ENCODE measurements around the gene UNG.
"Not testable (repeated sequence)": the region's sequence is repeated elsewhere in the genome, so short reads cannot be mapped to it uniquely, and the experiment has no call there.

UNG gene

GRCh38 chr12:109097435-109098182 lies at the start of gene UNG:
Gene UNG (plus strand): TSS chr12:109097597. CDS start chr12:109097680, 83 bp downstream.
- peak; percentile 99 for DNase-seq (ENCODE audit: low spot score)

GRCh38 chr12:109048706-109049105 lies 48.7 kb upstream of the UNG start:
- not testable (repeated sequence) for DNase-seq (ENCODE audit: low spot score)

GRCh38 chr12:109049794-109050193 lies 47.6 kb upstream of the UNG start:
- DNase-seq (ENCODE audit: low spot score), result not testable (repeated sequence)

GRCh38 chr12:109052097-109052413 lies 45.3 kb upstream of the UNG start:
- DNase-seq (ENCODE audit: low spot score), result no peak

- DNase-seq (ENCODE audit: low spot score), result peak; percentile 94
Measured at GRCh38 chr12:109052414-109053323, 44.7 kb upstream of the UNG start, which contains the start of gene USP30. Gene USP30 (plus strand): TSS chr12:109052576. CDS start chr12:109052679, 103 bp downstream.

- DNase-seq (ENCODE audit: low spot score), result no peak
Measured at GRCh38 chr12:109053382-109054123, 43.8 kb upstream of the UNG start.

- not testable (repeated sequence) for DNase-seq (ENCODE audit: low spot score)
Measured at GRCh38 chr12:109054124-109054513, 43.3 kb upstream of the UNG start.

GRCh38 chr12:109054520-109054919 lies 42.9 kb upstream of the UNG start:
- DNase-seq (ENCODE audit: low spot score), result no peak

GRCh38 chr12:109056891-109057290 lies 40.5 kb upstream of the UNG start:
- DNase-seq (ENCODE audit: low spot score), result no peak

GRCh38 chr12:109057376-109057775 lies 40.0 kb upstream of the UNG start:
- no peak for DNase-seq (ENCODE audit: low spot score)

- DNase-seq (ENCODE audit: low spot score), result no peak
Measured at GRCh38 chr12:109058773-109059172, 38.6 kb upstream of the UNG start.

GRCh38 chr12:109064143-109064542 lies 33.3 kb upstream of the UNG start:
- no peak for DNase-seq (ENCODE audit: low spot score)

- no peak for DNase-seq (ENCODE audit: low spot score)
Measured at GRCh38 chr12:109065154-109065852, 32.1 kb upstream of the UNG start.

GRCh38 chr12:109065853-109066193 lies 31.6 kb upstream of the UNG start:
- no peak for DNase-seq (ENCODE audit: low spot score)

- DNase-seq (ENCODE audit: low spot score), result no peak
Measured at GRCh38 chr12:109069307-109070271, 27.8 kb upstream of the UNG start.

GRCh38 chr12:109074866-109075265 lies 22.5 kb upstream of the UNG start:
- DNase-seq (ENCODE audit: low spot score), result no peak

GRCh38 chr12:109082751-109083150 lies 14.6 kb upstream of the UNG start:
- DNase-seq (ENCODE audit: low spot score), result no peak

- DNase-seq (ENCODE audit: low spot score), result no peak
Measured at GRCh38 chr12:109084425-109084824, 13.0 kb upstream of the UNG start.

- no peak for DNase-seq (ENCODE audit: low spot score)
Measured at GRCh38 chr12:109085590-109085989, 11.8 kb upstream of the UNG start.

- no peak for DNase-seq (ENCODE audit: low spot score)
Measured at GRCh38 chr12:109087250-109087649, 10.1 kb upstream of the UNG start.

GRCh38 chr12:109088818-109089217 lies 8.6 kb upstream of the UNG start:
- no peak for DNase-seq (ENCODE audit: low spot score)
